Skeletal muscle cell (primary cell): ENCODE data around the gene IQCF2.
"Not testable (repeated sequence)": the region's sequence is repeated elsewhere in the genome, so short reads cannot be mapped to it uniquely, and the experiment has no call there.

Experiments
- DNase-seq: peaks from one replicate; pipeline ENCODE4 v3.0.0-alpha.2; 2010; ENCODE audit warnings: low read depth
- H3K4me3 ChIP-seq: 2 replicates; pipeline ENCODE4 v1.5.1; 2011; ENCODE audit warnings: low read depth, mild to moderate bottlenecking, control low read depth, low read length, moderate library complexity

Gene IQCF2

DNA sequence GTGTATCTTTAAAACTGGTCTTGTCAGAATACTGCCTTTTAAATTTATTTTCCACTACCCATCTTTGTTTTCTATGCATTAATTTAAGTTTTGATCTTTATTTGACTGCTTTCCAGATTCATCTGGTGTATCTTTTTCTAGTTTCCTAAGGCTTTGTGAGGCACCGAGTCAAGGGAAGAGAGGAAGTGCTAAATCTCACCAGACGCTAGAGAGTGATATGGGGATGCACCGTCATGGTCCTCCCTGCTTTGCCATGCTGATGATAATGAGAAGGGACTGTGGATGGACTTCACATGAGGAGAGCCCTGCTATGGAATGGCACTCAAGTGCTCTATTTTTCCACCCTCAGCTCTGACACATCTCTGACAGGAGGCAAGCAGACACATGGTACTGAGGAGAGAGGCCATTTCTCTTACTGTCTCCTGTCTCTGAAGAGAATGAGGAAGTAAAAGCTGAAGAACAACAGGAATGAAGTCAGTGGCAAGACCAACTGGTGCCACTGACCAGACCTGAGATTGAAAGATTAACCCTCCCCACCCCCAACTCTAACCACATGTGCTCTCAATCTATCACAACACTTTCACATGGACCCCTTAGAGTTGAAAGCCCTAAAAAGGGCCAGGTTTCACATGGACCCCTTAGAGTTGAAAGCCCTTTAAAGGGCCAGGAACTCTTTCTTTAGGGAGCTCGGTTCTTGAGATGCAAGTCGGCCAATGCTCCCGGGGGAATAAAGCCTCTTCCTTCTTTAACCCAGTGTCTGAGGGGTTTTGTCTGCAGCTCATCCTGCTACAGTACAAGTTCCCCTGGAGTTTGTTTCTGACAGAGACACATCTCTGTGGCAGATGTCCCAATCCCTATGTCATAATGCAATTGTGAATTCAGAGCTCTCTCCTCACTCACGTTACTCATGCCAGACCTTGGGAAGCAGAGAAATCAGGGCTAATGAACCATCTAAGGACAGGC lies at the start of gene IQCF2:
IQCF2 (plus strand) TSS at position 913 of the 963 bp plus-strand sequence. CDS start 52 bp downstream, outside the sequence.
- DNase-seq: no peak
- no peak within 1 kb of the TSS for H3K4me3 ChIP-seq

GRCh38 chr3:51813539-51813938 lies 47.9 kb upstream of the IQCF2 start:
- no peak overlapping the region for H3K4me3 ChIP-seq
- peak; percentile 0 for DNase-seq

- DNase-seq: no peak
- no peak overlapping the region for H3K4me3 ChIP-seq
Observed at GRCh38 chr3:51814034-51814433, 47.4 kb upstream of the IQCF2 start.

GRCh38 chr3:51815614-51816013 lies 45.8 kb upstream of the IQCF2 start:
- no peak overlapping the region for H3K4me3 ChIP-seq

DNA sequence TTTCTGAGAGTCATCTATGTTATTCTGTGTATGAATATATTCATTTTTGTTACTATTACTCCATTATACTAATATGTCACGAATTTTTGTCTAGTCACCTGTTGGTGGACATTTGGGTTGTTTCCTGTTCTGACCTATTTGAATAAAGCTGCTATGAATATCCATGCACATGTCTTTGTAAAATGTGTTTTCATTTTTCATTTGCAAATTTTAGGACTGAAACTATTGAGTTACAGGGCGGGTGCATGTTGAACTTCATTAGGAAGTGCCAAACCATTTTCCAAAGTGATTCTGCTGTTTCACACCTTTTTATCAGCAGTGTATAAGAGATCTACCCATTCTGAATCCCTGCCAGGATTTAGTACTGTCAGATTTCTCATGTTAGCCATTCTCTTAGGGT lies 44.7 kb upstream of the IQCF2 start:
- DNase-seq: no peak
- H3K4me3 ChIP-seq: no peak overlapping the region

More at GRCh38 chr3:51815614-51816013, 45.8 kb upstream of the IQCF2 start:
- DNase-seq: no peak

DNA sequence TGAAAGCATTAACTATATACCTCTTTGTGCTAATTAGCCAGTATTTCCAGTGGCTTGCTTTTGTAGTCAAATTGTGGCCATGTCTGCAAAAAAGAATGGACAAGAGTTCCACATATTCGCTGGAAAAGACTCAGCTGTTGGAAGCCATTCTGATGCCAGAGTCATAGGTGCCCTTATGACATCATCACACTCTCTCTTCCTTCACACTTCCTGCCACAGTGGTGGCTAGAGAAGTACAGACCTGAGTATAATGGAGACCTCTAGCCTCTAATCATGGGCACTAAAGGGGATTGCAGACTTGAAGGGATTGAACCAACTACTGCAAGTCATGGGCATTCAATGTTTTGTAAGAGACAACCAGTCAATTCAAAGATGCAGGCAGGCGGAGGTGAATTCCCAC lies 44.0 kb upstream of the IQCF2 start:
- DNase-seq: no peak
- H3K4me3 ChIP-seq: no peak overlapping the region

DNA sequence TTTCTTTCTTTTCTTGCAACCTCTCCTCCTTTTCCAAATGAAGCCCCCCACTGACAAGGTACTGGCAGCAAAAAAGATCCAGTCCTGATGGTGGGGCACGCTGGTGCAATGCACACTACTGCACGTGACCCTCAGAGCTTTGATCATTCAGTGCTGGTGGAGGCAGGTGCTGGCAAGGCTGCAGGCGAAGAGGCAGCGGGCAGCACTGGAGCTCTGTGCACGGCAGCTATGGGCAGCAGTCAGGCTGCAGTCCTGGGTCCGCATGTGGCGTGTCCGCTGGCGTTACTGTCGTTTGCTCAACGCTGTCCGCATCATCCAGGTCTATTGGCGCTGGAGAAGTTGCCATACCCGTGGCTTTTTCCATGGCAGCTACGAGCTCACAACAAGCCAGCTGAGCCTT lies 42.3 kb upstream of the IQCF2 start:
- H3K4me3 ChIP-seq: no peak overlapping the region
- DNase-seq: no peak

GRCh38 chr3:51819709-51820406 lies 41.6 kb upstream of the IQCF2 start:
- no peak for DNase-seq

GRCh38 chr3:51828297-51828696 lies 33.1 kb upstream of the IQCF2 start:
- DNase-seq: no peak
- no peak overlapping the region for H3K4me3 ChIP-seq

More at GRCh38 chr3:51819709-51820406, 41.6 kb upstream of the IQCF2 start:
- H3K4me3 ChIP-seq: no peak overlapping the region

- no peak for DNase-seq
- H3K4me3 ChIP-seq: no peak overlapping the region
Observed at GRCh38 chr3:51830345-51830744, 31.1 kb upstream of the IQCF2 start.

- no peak for DNase-seq
Observed at GRCh38 chr3:51830836-51831385, 30.5 kb upstream of the IQCF2 start.

DNA sequence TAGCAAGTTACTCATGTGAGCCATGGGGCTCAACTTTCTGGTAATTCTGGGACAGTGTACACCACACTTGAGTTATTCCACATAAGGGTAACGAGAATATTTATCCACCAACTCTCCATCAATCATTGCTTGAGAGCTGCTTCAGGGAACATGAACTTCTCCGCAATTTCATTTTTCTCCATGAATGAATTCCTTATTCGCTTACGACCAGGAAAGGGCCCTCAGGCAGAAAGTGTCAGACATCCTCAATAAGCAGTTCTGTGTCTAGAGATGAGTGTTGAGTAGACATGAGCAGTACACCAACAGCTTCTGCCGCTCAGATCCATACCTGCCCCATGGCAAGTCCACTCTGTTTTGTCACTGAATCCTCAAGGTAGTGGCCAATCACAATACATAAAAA lies 24.8 kb upstream of the IQCF2 start:
- DNase-seq: no peak
- H3K4me3 ChIP-seq: no peak overlapping the region

More at GRCh38 chr3:51830836-51831385, 30.5 kb upstream of the IQCF2 start:
- H3K4me3 ChIP-seq: no peak overlapping the region

- no peak for DNase-seq
- H3K4me3 ChIP-seq: no peak overlapping the region
Observed at GRCh38 chr3:51845129-51845528, 16.3 kb upstream of the IQCF2 start.

DNA sequence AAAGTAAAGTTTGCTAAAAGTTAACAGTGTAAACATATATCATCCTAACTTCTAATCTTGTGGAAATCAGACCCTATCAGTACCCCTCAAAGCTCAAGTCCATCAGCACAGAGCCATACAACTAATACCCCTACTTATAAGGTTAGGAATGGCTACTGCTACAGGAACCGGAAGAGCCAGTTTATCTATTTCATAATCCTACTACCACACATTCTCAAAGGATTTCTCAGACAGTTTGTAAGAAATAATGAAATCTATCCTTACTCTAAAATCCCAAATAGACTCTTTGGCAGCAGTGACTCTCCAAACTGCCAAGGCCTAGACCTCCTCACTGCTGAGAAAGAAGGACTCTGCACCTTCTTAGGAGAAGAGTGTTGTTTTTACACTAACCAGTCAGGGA lies 6.0 kb upstream of the IQCF2 start:
- not testable (repeated sequence) for DNase-seq, H3K4me3 ChIP-seq

GRCh38 chr3:51862886-51863285 lies 1.5 kb downstream of the IQCF2 start:
- no peak for DNase-seq
- H3K4me3 ChIP-seq: no peak overlapping the region

- not testable (repeated sequence) for H3K4me3 ChIP-seq, DNase-seq
Observed at GRCh38 chr3:51868896-51869295, 7.5 kb downstream of the IQCF2 start.

GRCh38 chr3:51869304-51869703 lies 7.9 kb downstream of the IQCF2 start:
- H3K4me3 ChIP-seq: no peak overlapping the region
- no peak for DNase-seq

- DNase-seq: no peak
- no peak overlapping the region for H3K4me3 ChIP-seq
Observed at GRCh38 chr3:51873253-51873766, 11.9 kb downstream of the IQCF2 start.

- no peak overlapping the region for H3K4me3 ChIP-seq
- DNase-seq: no peak
Observed at GRCh38 chr3:51873876-51874275, 12.5 kb downstream of the IQCF2 start.

GRCh38 chr3:51874411-51874810 lies 13.0 kb downstream of the IQCF2 start:
- no peak overlapping the region for H3K4me3 ChIP-seq
- no peak for DNase-seq
